ENCODE measurements around the gene SLC15A4.

Gene SLC15A4

GRCh38 chr12:128755566-128755965 lies 68.2 kb downstream of the SLC15A4 start:
- DNase-seq (ENCODE audit: low read depth in 2 of 2) = no peak

- DNase-seq (ENCODE audit: low read depth in 2 of 2) = no peak
Observed at GRCh38 chr12:128754275-128754674, 69.5 kb downstream of the SLC15A4 start.

- DNase-seq (ENCODE audit: low read depth in 2 of 2) = no peak
Observed at GRCh38 chr12:128753438-128753837, 70.3 kb downstream of the SLC15A4 start.

- DNase-seq (ENCODE audit: low read depth in 2 of 2) = no peak
Observed at GRCh38 chr12:128752386-128752785, 71.4 kb downstream of the SLC15A4 start.

- no peak for DNase-seq (ENCODE audit: low read depth in 2 of 2)
Observed at GRCh38 chr12:128747441-128747840, 76.3 kb downstream of the SLC15A4 start.

- DNase-seq (ENCODE audit: low read depth in 2 of 2) = no peak
Observed at GRCh38 chr12:128745772-128746689, 77.7 kb downstream of the SLC15A4 start.

- no peak for DNase-seq (ENCODE audit: low read depth in 2 of 2)
Observed at GRCh38 chr12:128743916-128744315, 79.8 kb downstream of the SLC15A4 start.

Data from fibroblast of skin of left quadriceps (primary cell).